ENCODE data around the gene CIAPIN1.
A peak's percentile ranks its signal among the peaks of the same experiment; 100 is the strongest.

Gene CIAPIN1

GRCh38 chr16:57485091-57485915 is 38.1 kb upstream of the CIAPIN1 start:
- H3K4me3 ChIP-seq (replicated peaks; ENCODE audit: low read depth, low read length), result peak overlapping the region; percentile 79
- TF ChIP-seq CTCF (IDR thresholded peaks at IDR 0.05; ENCODE audit: low read length, missing control alignments), result no peak
- DNase-seq (ENCODE audit: low read depth), result no peak

- H3K4me3 ChIP-seq (replicated peaks; ENCODE audit: low read depth, low read length), result no peak overlapping the region
- TF ChIP-seq CTCF (IDR thresholded peaks at IDR 0.05; ENCODE audit: low read length, missing control alignments), result no peak
- DNase-seq (ENCODE audit: low read depth), result no peak
Observed at GRCh38 chr16:57484515-57485005, 37.4 kb upstream of the CIAPIN1 start.

- no peak for DNase-seq (ENCODE audit: low read depth)
- no peak overlapping the region for H3K4me3 ChIP-seq (replicated peaks; ENCODE audit: low read depth, low read length)
- no peak for TF ChIP-seq CTCF (IDR thresholded peaks at IDR 0.05; ENCODE audit: low read length, missing control alignments)
Observed at GRCh38 chr16:57483725-57484514, 36.7 kb upstream of the CIAPIN1 start.

GRCh38 chr16:57482845-57483545 is 35.8 kb upstream of the CIAPIN1 start:
- no peak for DNase-seq (ENCODE audit: low read depth)
- no peak for TF ChIP-seq CTCF (IDR thresholded peaks at IDR 0.05; ENCODE audit: low read length, missing control alignments)
- H3K4me3 ChIP-seq (replicated peaks; ENCODE audit: low read depth, low read length), result no peak overlapping the region

- no peak overlapping the region for H3K4me3 ChIP-seq (replicated peaks; ENCODE audit: low read depth, low read length)
- no peak for DNase-seq (ENCODE audit: low read depth)
- TF ChIP-seq CTCF (IDR thresholded peaks at IDR 0.05; ENCODE audit: low read length, missing control alignments), result no peak
Observed at GRCh38 chr16:57481421-57481820, 34.2 kb upstream of the CIAPIN1 start.

- TF ChIP-seq CTCF (IDR thresholded peaks at IDR 0.05; ENCODE audit: low read length, missing control alignments), result no peak
- H3K4me3 ChIP-seq (replicated peaks; ENCODE audit: low read depth, low read length), result no peak overlapping the region
- no peak for DNase-seq (ENCODE audit: low read depth)
Observed at GRCh38 chr16:57480754-57481230, 33.6 kb upstream of the CIAPIN1 start.

Data from fibroblast of pulmonary artery (primary cell).